Calu3 (cell line): ENCODE results near the gene RAB4A. TPM values are rescaled to one million over a fixed set of nuclear protein-coding genes. Genes with fewer than 3 reads are reported as not detected.

ENCODE experiments used
- BruUV-seq: library from RNA; stranded (reverse); fragments of 400-500 nt; replicated peaks from 2 replicates; lab custom pipeline; 2021; lab: Mats Ljungman, UMichigan
- CTCF ChIA-PET: fragments of 300-600 bp; sonication (Branson Sonifier 250); formaldehyde crosslinking; loops from one replicate; lab custom pipeline; 2022; ENCODE audit warnings: antibody characterized with exemption; lab: Charles Lee
- DNase-seq: peaks from one replicate; pipeline ENCODE4 v3.0.0; 2022
- H3K27ac Mint-ChIP-seq: one replicate; pipeline ENCODE4 v1.8.0; 2022; ENCODE audit warnings: mixed read lengths; ENCODE audit not compliant: unreplicated experiment
- H3K27me3 Mint-ChIP-seq: one replicate; pipeline ENCODE4 v1.8.0; 2022; ENCODE audit warnings: mixed read lengths; ENCODE audit not compliant: unreplicated experiment
- H3K36me3 Mint-ChIP-seq: one replicate; pipeline ENCODE4 v1.8.0; 2022; ENCODE audit warnings: mild to moderate bottlenecking, moderate library complexity, mixed read lengths; ENCODE audit not compliant: insufficient read depth, unreplicated experiment
- H3K4me1 Mint-ChIP-seq: one replicate; pipeline ENCODE4 v1.8.0; 2022; ENCODE audit warnings: mild to moderate bottlenecking, low read depth, mixed read lengths; ENCODE audit not compliant: unreplicated experiment
- H3K4me3 Mint-ChIP-seq: one replicate; pipeline ENCODE4 v1.8.0; 2022; ENCODE audit warnings: mild to moderate bottlenecking, low read depth, moderate library complexity, mixed read lengths; ENCODE audit not compliant: unreplicated experiment
- H3K9me3 Mint-ChIP-seq: one replicate; pipeline ENCODE4 v1.8.0; 2022; ENCODE audit warnings: low read depth, mixed read lengths; ENCODE audit not compliant: unreplicated experiment
- intact Hi-C: fragments of 100-400 bp; cut with micrococcal nuclease; formaldehyde crosslinking; loops from one replicate; pipeline ENCODE4 v1.10.0; 2022; ENCODE audit not compliant: unreplicated experiment
- total RNA-seq: library from RNA; stranded (reverse); gene quantifications from 2 replicates; pipeline ENCODE4 v1.2.3, GENCODE V29; 2022
- TF ChIP-seq, protein P1 (sequence below): fragments of 200-600 bp; IDR thresholded peaks from one replicate; pipeline ENCODE4 v1.8.0; 2022; ENCODE audit warnings: antibody characterized with exemption; ENCODE audit not compliant: unreplicated experiment

RAB4A gene
- total RNA-seq, 1 experiment from 2014 or later, result 78.7 TPM

GRCh38 chr1:229344139-229344538, 73.2 kb downstream of the RAB4A start:
- no peak for DNase-seq
- Mint-ChIP-seq H3K4me3 (peak overlapping the region; percentile 83), H3K4me1 (peaks cover 22% of the 10 kb centered on the region), H3K36me3 (peaks cover 27% of the 10 kb centered on the region), H3K9me3 (peaks cover 2% of the 10 kb centered on the region), H3K27me3 (peaks cover 50% of the 10 kb centered on the region), H3K27ac (no peak overlapping the region)
- intact Hi-C loops, result no loop called here
- BruUV-seq, result no TSS peak
- CTCF ChIA-PET, result interaction anchor here (0.7 kb wide), 1 partner anchor 675 kb away, joined by 3 read pairs; no protein-coding TSS in a partner anchor
- TF ChIP-seq, protein P1, sequence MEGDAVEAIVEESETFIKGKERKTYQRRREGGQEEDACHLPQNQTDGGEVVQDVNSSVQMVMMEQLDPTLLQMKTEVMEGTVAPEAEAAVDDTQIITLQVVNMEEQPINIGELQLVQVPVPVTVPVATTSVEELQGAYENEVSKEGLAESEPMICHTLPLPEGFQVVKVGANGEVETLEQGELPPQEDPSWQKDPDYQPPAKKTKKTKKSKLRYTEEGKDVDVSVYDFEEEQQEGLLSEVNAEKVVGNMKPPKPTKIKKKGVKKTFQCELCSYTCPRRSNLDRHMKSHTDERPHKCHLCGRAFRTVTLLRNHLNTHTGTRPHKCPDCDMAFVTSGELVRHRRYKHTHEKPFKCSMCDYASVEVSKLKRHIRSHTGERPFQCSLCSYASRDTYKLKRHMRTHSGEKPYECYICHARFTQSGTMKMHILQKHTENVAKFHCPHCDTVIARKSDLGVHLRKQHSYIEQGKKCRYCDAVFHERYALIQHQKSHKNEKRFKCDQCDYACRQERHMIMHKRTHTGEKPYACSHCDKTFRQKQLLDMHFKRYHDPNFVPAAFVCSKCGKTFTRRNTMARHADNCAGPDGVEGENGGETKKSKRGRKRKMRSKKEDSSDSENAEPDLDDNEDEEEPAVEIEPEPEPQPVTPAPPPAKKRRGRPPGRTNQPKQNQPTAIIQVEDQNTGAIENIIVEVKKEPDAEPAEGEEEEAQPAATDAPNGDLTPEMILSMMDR, result no peak

- Mint-ChIP-seq H3K27me3 (peaks cover 50% of the 10 kb centered on the region), H3K9me3 (peaks cover 2% of the 10 kb centered on the region), H3K4me1 (peaks cover 12% of the 10 kb centered on the region), H3K27ac (no peak overlapping the region), H3K36me3 (peaks cover 27% of the 10 kb centered on the region), H3K4me3 (no peak overlapping the region)
- no peak for DNase-seq
- intact Hi-C loops, result no loop called here
- CTCF ChIA-PET, result no interaction called here
- TF ChIP-seq, protein P1, result no peak
- BruUV-seq, result no TSS peak
Observed at GRCh38 chr1:229344937-229345684, 74.2 kb downstream of the RAB4A start.

GRCh38 chr1:229347528-229347927, 76.6 kb downstream of the RAB4A start:
- H3K4me1 Mint-ChIP-seq, result peaks cover 8% of the 10 kb centered on the region
- H3K36me3 Mint-ChIP-seq, result peaks cover 12% of the 10 kb centered on the region
- no peak overlapping the region for H3K27ac Mint-ChIP-seq
- CTCF ChIA-PET, result no interaction called here
- TF ChIP-seq, protein P1, result no peak
- no peak overlapping the region for H3K4me3 Mint-ChIP-seq
- peaks cover 2% of the 10 kb centered on the region for H3K9me3 Mint-ChIP-seq
- no TSS peak for BruUV-seq
- DNase-seq, result no peak
- H3K27me3 Mint-ChIP-seq, result peaks cover 67% of the 10 kb centered on the region
- intact Hi-C loops, result no loop called here

GRCh38 chr1:229349463-229350385, 78.8 kb downstream of the RAB4A start:
- Mint-ChIP-seq H3K27me3 (peaks cover 69% of the 10 kb centered on the region), H3K4me1 (no peaks in the 10 kb centered on the region), H3K36me3 (no peaks in the 10 kb centered on the region), H3K4me3 (no peak overlapping the region), H3K27ac (no peak overlapping the region), H3K9me3 (peaks cover 4% of the 10 kb centered on the region)
- BruUV-seq, result no TSS peak
- TF ChIP-seq, protein P1, result no peak
- CTCF ChIA-PET, result interaction anchor here (0.6 kb wide), 1 partner anchor 70 kb away, joined by 3 read pairs; no protein-coding TSS in a partner anchor
- DNase-seq, result no peak
- intact Hi-C loops, result no loop called here
